Measurements from ENCODE around the gene RCAN1. TPM values are rescaled to one million over a fixed set of nuclear protein-coding genes. Genes with fewer than 3 reads are reported as not detected.
"Not testable (repeated sequence)": the region's sequence is repeated elsewhere in the genome, so short reads cannot be mapped to it uniquely, and the experiment has no call there.

RCAN1 gene
- total and polyA plus RNA-seq, 7 donors, result 24.9 to 94.9 (median 38.4) TPM

GRCh38 chr21:34606051-34606450 is 8.9 kb downstream of the RCAN1 start:
- ATAC-seq (no peak), DNase-seq (no peak)
- no peaks in the 10 kb centered on the region for H3K4me1 ChIP-seq
- H3K27me3 ChIP-seq (ENCODE audit: insufficient read depth in 3 of 3, low read length in 2 of 3), result no peaks in the 10 kb centered on the region
- TF ChIP-seq CTCF (IDR thresholded peaks at IDR 0.05), result no peak
- no peaks in the 10 kb centered on the region for H3K9me3 ChIP-seq
- H3K27ac ChIP-seq, result no peak overlapping the region
- H3K36me3 ChIP-seq (ENCODE audit: insufficient read depth in 1 of 2, low read depth in 1 of 2), result no peaks in the 10 kb centered on the region
- no peak overlapping the region for H3K4me3 ChIP-seq
- intact Hi-C loops (cut with DNase I), result no loop called here
- WGBS, 3 donors, result 92 to 94% (median 93%) methylated on average over 7 of the region's 7 CpGs

DNA sequence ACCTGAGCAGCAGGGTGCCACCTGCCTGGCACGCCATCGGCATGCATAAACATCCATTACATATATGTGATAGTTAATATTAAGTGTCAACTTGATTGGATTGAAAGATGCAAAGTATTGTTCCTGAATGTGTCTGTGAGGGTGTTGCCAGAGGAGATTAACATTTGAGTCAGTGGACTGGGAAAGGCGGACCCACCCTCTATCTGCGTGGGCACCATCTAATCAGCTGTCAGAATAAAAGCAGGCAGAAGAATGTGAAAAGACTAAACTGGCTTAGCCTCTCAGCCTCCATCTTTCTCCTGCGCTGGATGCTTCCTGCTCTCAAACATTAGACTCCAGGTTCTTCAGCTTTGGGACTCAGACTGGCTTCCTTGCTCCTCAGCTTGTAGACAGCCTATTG is 10.0 kb downstream of the RCAN1 start:
- H3K27ac ChIP-seq; H3K4me3 ChIP-seq; H3K4me1 ChIP-seq; intact Hi-C loops (cut with DNase I); ATAC-seq; H3K9me3 ChIP-seq; H3K27me3 ChIP-seq (ENCODE audit: insufficient read depth in 3 of 3, low read length in 2 of 3); DNase-seq; H3K36me3 ChIP-seq (ENCODE audit: insufficient read depth in 1 of 2, low read depth in 1 of 2): not testable (repeated sequence)
- WGBS, 3 donors, result 93 to 96% (median 94%) methylated on average over 5 of the region's 5 CpGs

DNA sequence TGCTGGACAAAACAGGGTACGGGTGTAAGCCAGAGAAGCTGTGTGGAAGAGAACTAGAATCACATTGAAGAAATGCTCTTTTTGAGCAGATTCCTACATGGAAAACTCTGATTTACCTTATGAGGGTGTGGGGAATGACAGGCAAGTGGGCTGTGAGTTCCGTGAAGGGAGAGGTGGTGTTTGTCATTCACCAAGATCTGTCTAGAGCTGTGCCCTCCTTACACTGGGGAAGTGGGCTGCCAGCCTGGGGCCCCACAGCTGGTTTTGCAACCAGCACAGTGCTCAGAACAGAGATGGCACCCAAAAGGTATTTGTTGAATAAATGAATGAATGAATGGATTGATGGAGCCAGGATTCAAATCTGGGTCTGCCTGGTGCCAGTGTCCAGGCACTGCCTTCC is 10.4 kb downstream of the RCAN1 start:
- Histone ChIP-seq H3K4me3 (no peak overlapping the region), H3K27ac (no peak overlapping the region), H3K9me3 (no peaks in the 10 kb centered on the region), H3K4me1 (no peaks in the 10 kb centered on the region), H3K27me3 (ENCODE audit: insufficient read depth in 3 of 3, low read length in 2 of 3) (no peaks in the 10 kb centered on the region), H3K36me3 (ENCODE audit: insufficient read depth in 1 of 2, low read depth in 1 of 2) (no peaks in the 10 kb centered on the region)
- TF ChIP-seq CTCF (IDR thresholded peaks at IDR 0.05), result no peak
- DNase-seq, result no peak
- ATAC-seq, result no peak
- intact Hi-C loops (cut with DNase I), result no loop called here
- WGBS, 3 donors, result 89 to 93% (median 92%) methylated on average over 2 of the region's 2 CpGs

DNA sequence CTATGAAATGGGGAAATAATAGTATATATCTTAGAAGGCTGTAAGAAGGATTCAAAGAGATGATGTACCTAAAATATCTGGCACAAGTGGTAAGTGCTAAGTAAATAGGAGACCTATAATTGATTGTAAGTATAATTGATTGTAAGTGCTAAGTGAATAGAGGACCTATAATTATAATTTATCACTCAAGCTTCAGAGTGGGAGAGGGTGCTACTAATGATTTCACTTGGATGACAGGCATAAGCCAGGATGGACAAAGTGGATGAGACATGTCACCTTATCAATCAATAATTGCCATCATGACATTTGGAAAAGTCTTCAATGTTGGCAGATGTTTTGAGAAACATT is 11.2 kb downstream of the RCAN1 start:
- intact Hi-C loops (cut with DNase I), result loop anchor here in 1 of 2 donors (1.0 kb wide), 1 partner anchor 93 kb away; no protein-coding TSS in a partner anchor
- ATAC-seq (no peak), DNase-seq (no peak)
- Histone ChIP-seq H3K4me1 (no peaks in the 10 kb centered on the region), H3K36me3 (ENCODE audit: insufficient read depth in 1 of 2, low read depth in 1 of 2) (no peaks in the 10 kb centered on the region), H3K27me3 (ENCODE audit: insufficient read depth in 3 of 3, low read length in 2 of 3) (no peaks in the 10 kb centered on the region), H3K27ac (no peak overlapping the region), H3K9me3 (no peaks in the 10 kb centered on the region), H3K4me3 (no peak overlapping the region)
- no peak for TF ChIP-seq CTCF (IDR thresholded peaks at IDR 0.05)

DNA sequence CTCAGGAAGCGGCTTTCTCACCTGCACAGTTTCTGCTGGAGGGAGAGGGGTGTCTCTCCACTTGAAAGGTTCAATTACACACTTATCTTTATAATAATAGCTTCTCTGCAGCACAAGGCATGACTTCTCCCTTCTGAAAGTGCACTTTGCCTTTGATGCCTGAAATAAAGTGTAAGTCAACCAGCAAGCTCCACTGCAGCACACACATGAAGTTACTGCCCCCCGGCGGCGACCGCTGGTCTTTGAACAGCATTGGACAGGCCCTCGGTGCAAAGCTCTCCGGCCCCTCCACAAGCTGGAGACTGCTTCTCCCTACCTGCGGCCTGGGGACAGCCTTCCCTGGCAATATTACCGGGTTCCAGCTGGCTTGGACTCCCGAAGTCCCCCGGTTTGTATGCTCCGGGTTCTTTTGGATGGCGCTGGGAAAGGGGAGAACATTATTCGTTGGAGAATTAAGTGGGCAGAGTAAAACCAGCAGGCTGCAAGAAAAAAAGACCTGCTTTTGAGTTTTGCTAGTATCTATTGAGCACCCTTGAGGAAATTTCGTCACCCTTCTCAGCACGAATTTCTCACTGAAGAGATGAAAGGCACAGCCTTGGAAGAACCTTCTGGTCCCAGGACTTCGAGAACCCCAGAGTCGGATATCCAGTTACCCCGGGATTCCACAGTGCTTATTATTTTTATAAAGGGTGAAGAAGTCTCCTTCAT is 11.8 kb downstream of the RCAN1 start:
- 33 to 42% (median 33%) methylated on average over 19 of the region's 19 CpGs for WGBS, 3 donors
- ATAC-seq (peak; percentile 84 to 97 (median 94)), DNase-seq (peak; percentile 84 to 87)
- H3K27ac ChIP-seq, result no peak overlapping the region
- intact Hi-C loops (cut with DNase I), result loop anchor here in 1 of 2 donors (1.0 kb wide), 1 partner anchor 93 kb away; no protein-coding TSS in a partner anchor
- H3K9me3 ChIP-seq, result no peaks in the 10 kb centered on the region
- H3K4me1 ChIP-seq, result no peaks in the 10 kb centered on the region
- peak; percentile 72 for TF ChIP-seq CTCF (IDR thresholded peaks at IDR 0.05)
- no peaks in the 10 kb centered on the region for H3K27me3 ChIP-seq (ENCODE audit: insufficient read depth in 3 of 3, low read length in 2 of 3)
- H3K36me3 ChIP-seq (ENCODE audit: insufficient read depth in 1 of 2, low read depth in 1 of 2), result no peaks in the 10 kb centered on the region
- H3K4me3 ChIP-seq, result no peak overlapping the region
